Psoas muscle (tissue), 8 donors: Measurements from ENCODE around the gene GPR17. TPM values are rescaled to one million over a fixed set of nuclear protein-coding genes. Genes with fewer than 3 reads are reported as not detected.

Experiments
- ATAC-seq, 4 donors: fragments of 200-7000 bp; cut with Tn5 transposase; one replicate each; pipeline ENCODE4 v1.9.1; 2020; ENCODE audit warnings: moderate library complexity in 3 of 4, mild to moderate bottlenecking in 2 of 4
- DNase-seq, 2 donors: peaks; one replicate each; pipeline ENCODE4 v3.0.0-alpha.2; 2020
- H3K27ac ChIP-seq: fragments of 200-600 bp; one replicate; pipeline ENCODE4 v1.8.0; 2022
- H3K27me3 ChIP-seq, 3 donors: fragments of 200-600 bp in 1 of 3; one replicate each; pipeline versions ENCODE4 v1.6.1 to v1.8.0; 2013 to 2022; ENCODE audit warnings: low read length in 2 of 3, mild to moderate bottlenecking in 2 of 3, moderate library complexity in 1 of 3; ENCODE audit not compliant: insufficient read depth in 3 of 3
- H3K36me3 ChIP-seq, 2 donors: fragments of 200-600 bp in 1 of 2; one replicate each; pipeline versions ENCODE4 v1.6.1 to v1.8.0; 2013 to 2022; ENCODE audit warnings: low read depth in 1 of 2, mild to moderate bottlenecking in 1 of 2, moderate library complexity in 1 of 2; ENCODE audit not compliant: insufficient read depth in 1 of 2
- H3K4me1 ChIP-seq: fragments of 200-600 bp; one replicate; pipeline ENCODE4 v1.8.0; 2022
- H3K4me3 ChIP-seq: fragments of 200-600 bp; one replicate; pipeline ENCODE4 v1.8.0; 2022; ENCODE audit warnings: mild to moderate bottlenecking
- H3K9me3 ChIP-seq: fragments of 200-600 bp; one replicate; pipeline ENCODE4 v1.8.0; 2022
- WGBS, 3 donors: extraction: QIAGEN DNeasy Blood & Tissue Kit; methylation state at CpG; one replicate each; pipeline versions ENCODE4 v1.1.6 to v1.1.7; 2013; 5-methylcytosine and 5-hydroxymethylcytosine counted together
- intact Hi-C, 2 donors: fragments of 100-400 bp; cut with DNase I; formaldehyde crosslinking; loops; one replicate each; pipeline versions ENCODE4 v1.11.0 to v1.14.2; 2022
- polyA plus RNA-seq, 3 donors: library from polyadenylated mRNA; stranded (reverse); fragments of 200-250 nt; gene quantifications; one replicate each; pipeline ENCODE4 v1.2.3, GENCODE V29; 2013
- total RNA-seq, 4 donors: library from RNA; stranded (reverse); fragmentation: NEBNext Ultra II Directional in 2 of 4; extraction: Animal tissue kit (Norgen Biotek cat#: 25700) in 2 of 4; gene quantifications; one replicate each; pipeline versions ENCODE4 v1.2.1 to v1.2.4, GENCODE V29; 2021 to 2023
- TF ChIP-seq, protein P1 (sequence below): fragments of 200-600 bp; IDR thresholded peaks from one replicate; pipeline ENCODE4 v1.8.0; 2022; ENCODE audit warnings: antibody characterized with exemption
- donor health status: healthy with polysubstance abuse.
- donor health status: DM: no; HTN: no; CAD: no; lungs with moderate emphysema.
- donor health status: Bipolar disorder and iron deficiency.
- donor health status: healthy.
- donor health status: DM: yes; HTN: yes; CAD: no.
- donor health status: DM: no; HTN: no; CAD: no.
- donor health status: DM: no; HTN: no; CAD: no.
- donor health status: DM: yes; HTN: yes; CAD: no.

The GPR17 gene
- total and polyA plus RNA-seq, 7 donors = 0.14 to 0.35 (median 0.19) TPM; not detected in 3

DNA sequence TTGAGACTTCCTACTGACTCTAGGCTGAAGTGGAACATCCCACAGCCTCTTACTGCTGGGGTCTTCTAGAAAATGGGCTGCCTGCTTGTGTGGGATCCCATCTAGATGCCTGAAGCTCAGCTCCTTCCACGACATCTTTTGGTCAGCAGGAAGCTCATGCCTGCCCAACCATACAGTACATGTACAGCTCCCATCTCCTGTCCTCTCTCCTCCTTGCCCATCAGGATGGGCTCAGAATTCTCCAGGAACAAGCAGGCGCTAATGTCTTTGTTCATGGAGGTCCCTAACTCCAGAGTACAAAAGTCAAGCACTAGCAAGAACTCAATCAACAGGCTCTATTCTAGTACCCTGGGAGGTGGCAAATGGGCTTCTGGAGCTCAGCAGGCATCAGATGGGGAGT, 31.7 kb upstream of the GPR17 start:
- DNase-seq = no peak
- intact Hi-C loops = no loop called here
- ATAC-seq = no peak
- Histone ChIP-seq H3K4me3 (no peak overlapping the region), H3K27ac (no peak overlapping the region), H3K4me1 (no peaks in the 10 kb centered on the region), H3K9me3 (no peaks in the 10 kb centered on the region), H3K36me3 (no peaks in the 10 kb centered on the region), H3K27me3 (peaks cover 0 to 3% (median 0%) of the 10 kb centered on the region in 3 donors)
- TF ChIP-seq, protein P1, sequence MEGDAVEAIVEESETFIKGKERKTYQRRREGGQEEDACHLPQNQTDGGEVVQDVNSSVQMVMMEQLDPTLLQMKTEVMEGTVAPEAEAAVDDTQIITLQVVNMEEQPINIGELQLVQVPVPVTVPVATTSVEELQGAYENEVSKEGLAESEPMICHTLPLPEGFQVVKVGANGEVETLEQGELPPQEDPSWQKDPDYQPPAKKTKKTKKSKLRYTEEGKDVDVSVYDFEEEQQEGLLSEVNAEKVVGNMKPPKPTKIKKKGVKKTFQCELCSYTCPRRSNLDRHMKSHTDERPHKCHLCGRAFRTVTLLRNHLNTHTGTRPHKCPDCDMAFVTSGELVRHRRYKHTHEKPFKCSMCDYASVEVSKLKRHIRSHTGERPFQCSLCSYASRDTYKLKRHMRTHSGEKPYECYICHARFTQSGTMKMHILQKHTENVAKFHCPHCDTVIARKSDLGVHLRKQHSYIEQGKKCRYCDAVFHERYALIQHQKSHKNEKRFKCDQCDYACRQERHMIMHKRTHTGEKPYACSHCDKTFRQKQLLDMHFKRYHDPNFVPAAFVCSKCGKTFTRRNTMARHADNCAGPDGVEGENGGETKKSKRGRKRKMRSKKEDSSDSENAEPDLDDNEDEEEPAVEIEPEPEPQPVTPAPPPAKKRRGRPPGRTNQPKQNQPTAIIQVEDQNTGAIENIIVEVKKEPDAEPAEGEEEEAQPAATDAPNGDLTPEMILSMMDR = no peak
- WGBS, 3 donors = 93 to 95% (median 94%) methylated on average over 2 of the region's 2 CpGs

DNA sequence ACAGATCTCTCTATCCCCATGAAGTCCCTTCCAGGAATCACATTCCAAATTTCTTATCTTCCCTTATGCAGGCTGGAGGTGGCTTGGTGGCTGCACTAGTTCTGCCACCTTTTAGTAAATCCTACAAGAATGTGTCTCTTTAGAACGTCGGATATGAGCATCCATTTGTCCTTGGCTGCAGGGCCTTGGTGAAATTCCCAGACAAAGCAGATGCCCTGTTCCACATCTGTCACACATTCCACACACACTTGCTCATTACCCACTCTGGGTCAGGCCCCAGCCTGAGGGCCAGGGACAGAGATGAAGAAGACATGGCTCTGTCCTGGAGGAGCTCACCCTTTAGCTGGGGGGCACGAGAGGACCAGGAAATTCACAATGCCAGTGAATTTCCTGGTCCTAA, 31.2 kb upstream of the GPR17 start:
- DNase-seq (no peak), ATAC-seq (no peak)
- H3K36me3 ChIP-seq = no peaks in the 10 kb centered on the region

DNA sequence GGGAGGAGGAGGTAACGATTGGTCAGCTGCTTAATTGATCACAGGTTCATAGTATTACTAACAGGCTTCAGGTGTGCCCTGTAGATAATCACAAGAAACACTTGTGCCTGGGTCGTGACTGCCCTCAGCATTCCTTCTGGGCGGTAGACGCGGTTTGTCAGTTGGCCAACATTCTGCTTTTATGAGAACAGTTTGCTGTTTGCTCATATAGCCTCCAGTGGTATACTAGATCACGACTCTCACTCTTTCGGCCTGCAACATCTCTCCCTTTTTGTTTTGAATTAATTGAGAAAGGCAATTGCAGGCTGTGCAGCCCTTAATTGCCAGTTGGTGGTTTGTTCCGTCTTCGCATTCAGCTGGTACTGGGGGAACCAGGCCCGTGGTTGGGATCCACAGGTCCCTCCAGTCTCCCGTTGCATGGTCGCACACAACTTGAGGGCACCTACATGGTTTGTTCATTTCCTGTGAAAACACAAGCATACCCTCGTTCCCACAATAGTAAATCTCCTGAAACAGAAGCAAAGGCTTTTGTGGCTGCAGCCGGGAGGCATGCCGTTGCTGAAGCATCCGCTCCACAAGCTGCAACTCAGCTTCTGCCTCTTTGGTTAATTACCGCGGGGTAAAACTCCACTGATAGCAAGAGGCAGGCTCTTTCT, 30.3 kb upstream of the GPR17 start:
- Histone ChIP-seq H3K27ac (no peak overlapping the region), H3K9me3 (no peaks in the 10 kb centered on the region), H3K4me1 (no peaks in the 10 kb centered on the region), H3K4me3 (no peak overlapping the region), H3K36me3 (no peaks in the 10 kb centered on the region), H3K27me3 (peaks cover 0 to 3% (median 0%) of the 10 kb centered on the region in 3 donors)
- TF ChIP-seq, protein P1 = no peak
- ATAC-seq = no peak
- 77 to 82% (median 81%) methylated on average over 18 of the region's 18 CpGs for WGBS, 3 donors
- intact Hi-C loops = no loop called here
- DNase-seq = no peak

More for the DNA sequence above, 31.2 kb upstream of the GPR17 start:
- Histone ChIP-seq H3K9me3 (no peaks in the 10 kb centered on the region), H3K4me1 (no peaks in the 10 kb centered on the region), H3K27ac (no peak overlapping the region), H3K4me3 (no peak overlapping the region), H3K27me3 (peaks cover 0 to 3% (median 0%) of the 10 kb centered on the region in 3 donors)
- WGBS, 3 donors = 32 to 52% (median 43%) methylated on average over 3 of the region's 3 CpGs
- TF ChIP-seq, protein P1 = no peak
- intact Hi-C loops = no loop called here

DNA sequence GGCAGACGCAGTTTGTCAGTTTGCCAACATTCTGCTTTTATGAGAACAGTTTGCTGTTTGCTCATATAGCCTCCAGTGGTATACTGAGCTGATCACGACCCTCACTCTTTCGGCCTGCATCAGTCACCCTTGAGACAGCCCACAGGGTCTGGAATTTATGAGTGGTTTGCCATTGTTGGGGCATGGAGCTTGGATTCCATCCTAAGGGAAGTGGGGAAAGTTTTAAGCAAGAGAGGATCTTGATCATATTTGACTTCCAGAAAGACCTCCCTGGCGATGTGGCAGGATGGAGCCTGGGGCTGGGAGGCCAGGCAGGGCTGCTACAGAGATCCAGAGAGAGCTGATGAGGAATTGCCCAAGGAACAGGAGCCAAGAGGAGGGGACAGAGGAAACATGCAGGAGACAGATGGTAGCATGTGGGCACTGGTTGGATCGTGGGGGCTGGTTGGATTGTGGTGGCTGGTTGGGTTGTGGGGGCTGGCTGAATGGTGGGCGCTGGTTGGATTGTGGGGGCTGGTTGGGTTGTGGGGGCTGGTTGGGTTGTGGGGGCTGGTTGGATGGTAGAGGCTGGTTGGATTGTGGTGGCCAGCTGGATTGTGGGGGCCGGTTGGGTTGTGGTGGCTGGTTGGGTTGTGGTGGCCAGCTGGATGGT, 27.3 kb upstream of the GPR17 start:
- no peaks in the 10 kb centered on the region for H3K27me3 ChIP-seq
- 68 to 78% (median 76%) methylated on average over 7 of the region's 7 CpGs for WGBS, 3 donors
- no peaks in the 10 kb centered on the region for H3K4me1 ChIP-seq
- ATAC-seq = no peak
- intact Hi-C loops = no loop called here
- no peaks in the 10 kb centered on the region for H3K9me3 ChIP-seq
- H3K36me3 ChIP-seq = no peaks in the 10 kb centered on the region
- H3K27ac ChIP-seq = no peak overlapping the region
- TF ChIP-seq, protein P1 = no peak
- H3K4me3 ChIP-seq = no peak overlapping the region
- DNase-seq = no peak
